ENCODE measurements around the gene GNAL.

GNAL gene

DNA sequence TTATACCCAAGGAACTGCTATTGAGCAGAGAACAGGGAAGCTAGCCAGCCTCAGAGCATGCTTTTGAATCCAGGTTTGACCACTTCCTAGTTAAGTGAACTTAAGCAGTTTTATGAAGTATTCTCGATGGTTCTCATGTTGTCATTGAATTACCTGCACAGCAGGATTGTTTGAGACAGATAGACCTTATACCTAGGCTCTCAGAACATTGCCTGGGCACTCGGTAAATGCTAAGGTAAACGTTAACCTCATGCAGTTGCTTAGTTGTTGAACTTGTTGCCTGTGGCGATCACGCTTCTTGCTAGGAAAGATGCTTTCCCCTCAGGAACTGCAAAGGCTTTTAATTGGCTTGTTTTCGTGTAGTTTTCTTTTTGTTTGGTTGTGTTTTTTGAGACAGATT lies 128.2 kb downstream of the GNAL start:
- DNase-seq, result no peak

DNA sequence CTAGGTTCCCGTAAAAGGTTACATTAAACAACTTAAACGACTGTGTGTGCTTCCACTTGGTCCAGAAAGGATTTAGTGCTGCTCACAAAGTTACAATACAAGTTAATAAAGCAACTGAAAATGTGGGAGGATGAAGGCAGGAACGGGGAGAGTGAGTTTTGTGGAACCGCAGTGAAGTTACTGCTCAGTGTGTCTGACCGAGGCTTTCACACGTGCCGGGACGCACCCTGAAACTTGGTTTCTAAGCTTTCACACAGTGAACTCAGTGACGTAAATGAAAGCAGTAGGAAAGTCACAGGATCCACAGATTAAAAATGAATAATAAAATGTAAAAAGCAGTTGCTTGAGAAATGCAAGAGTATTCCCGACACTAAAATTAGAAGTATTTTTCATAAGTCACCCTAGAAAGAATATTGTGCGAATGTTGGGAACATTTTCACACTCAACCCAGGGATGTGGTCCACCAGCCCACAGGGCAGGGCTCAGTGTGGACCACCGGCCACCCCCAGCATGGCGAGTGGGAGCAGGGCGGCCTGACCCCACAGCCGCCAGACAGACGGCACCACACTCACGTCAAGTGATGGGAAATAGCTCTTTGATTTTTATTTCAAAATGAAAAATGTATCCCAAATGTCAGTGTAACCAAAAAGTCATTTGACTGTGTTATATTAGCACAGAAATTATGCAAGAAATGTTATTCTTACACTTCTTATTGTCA lies 129.6 kb downstream of the GNAL start:
- DNase-seq, result no peak

DNA sequence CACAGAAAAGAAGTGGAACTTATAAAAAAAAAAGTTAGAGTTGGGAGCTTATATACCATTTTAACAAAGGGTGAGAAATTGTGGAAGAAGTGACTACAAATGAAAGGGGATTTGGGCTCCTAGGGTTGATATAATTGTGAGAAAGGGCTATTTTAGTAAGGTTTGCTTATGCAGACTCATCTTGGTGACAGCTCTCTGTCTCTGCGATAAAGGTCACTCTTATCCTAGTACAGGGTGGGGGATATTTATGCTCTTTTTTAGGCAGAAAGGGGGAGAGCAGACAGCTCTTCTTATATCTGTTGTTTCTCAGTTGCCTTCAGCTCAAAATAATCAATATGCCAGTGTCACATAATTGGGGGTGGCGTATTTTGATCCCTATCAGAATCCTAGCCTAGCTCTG lies 130.9 kb downstream of the GNAL start:
- no peak for DNase-seq

DNA sequence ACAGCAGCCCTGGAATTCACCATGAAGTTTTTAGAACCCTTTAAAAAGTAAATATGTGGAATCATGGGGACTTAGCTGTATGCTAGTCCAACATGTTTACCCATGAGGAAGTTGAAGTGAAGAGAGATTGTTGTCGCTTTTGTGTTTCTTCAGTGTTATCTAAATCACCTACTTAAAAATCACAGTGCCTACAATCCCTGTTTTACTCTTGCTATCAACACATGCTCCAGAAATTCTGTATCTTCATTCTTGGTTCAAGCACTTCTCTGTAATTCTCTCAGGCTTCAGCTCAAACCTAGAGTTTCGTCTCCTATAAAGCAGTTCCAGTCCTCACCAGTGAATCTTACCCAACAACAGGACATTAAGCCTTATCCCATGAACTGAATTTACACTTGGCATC lies 131.6 kb downstream of the GNAL start:
- no peak for DNase-seq

DNA sequence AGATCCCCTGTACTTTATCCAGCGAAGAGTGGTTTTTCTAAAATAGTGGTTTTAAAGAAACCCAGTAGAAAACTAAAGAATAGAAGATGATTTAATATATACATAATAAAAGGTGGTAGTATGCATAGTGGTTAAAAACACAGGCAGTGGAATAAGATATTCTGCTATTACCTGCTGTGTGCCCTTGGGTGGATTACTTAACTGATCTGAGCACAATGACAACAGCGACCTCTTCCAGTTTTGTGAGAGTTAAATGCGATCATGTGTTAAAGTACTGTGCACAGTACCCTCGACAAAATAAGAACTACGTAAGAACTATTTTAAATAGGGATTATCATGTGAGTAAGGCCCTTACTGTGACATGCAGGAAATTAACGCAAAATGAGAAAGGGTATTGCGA lies 132.1 kb downstream of the GNAL start:
- DNase-seq, result no peak

DNA sequence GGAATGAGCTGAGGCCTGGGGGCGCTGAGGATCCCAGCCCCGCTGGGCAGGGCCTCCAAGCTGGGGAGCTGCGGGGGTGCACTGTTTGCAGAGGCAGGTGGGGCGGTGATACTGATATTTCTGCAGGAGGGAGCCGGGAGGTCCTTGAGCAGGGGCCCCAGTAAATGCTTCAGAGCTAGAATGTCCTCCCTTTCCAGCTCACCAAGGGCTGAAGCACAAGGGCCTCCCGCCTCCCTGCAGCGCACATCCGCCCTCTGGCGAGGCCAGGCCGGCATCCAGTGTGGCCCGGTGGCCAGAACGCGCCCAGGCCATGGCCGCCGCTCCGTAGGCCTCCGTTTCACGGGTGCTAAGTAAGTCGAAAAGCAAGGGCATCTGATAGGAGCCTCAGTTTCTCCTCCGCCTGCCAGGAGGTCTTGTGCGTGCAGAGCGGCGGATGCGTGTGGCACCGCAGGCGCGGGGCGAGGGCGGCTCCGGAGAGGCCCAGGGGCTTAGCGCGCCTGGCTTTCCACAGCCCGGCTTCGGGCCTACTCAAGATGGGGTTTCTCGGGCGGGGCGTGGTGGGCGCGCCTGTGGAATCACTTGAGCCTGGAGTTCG lies 132.7 kb downstream of the GNAL start:
- no peak for DNase-seq

DNA sequence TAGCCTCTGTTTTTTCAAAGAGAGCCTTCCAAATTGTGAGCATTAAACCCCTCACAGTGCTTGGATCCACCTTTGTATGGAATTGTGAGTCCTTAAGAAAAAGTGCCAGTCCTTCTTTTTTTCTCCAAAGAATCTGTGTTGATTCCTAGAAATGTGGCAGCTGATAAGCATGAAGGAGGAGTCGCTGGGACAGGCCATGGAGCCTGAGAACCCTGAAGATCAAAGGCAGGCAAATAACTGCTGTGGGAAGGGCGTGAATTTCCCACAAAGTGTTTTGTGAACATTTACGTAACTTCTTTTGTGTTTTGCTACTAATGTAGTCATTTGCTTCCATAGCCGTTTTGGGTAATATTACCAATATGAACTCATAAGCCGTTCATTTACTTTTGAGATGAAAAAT lies 134.5 kb downstream of the GNAL start:
- DNase-seq, result no peak

DNA sequence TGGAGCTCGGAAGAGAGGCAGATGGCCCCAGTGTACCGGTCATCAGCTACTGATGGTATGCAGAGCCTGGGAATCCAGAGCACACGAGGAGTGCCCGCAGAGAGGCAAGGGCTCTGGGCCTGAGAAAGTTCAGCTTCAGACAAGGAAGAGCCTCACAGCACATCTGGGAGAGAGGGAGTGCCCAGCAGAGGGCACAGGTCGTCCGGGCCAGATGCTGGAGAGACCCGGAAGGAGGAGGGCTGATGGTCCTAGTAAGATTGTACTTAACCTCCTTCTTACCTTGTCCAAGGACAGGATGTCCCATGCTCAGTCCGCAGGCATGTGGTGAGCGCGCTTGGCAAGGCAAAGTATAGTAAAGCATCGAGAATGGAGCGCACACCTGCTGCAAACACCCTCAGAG lies 137.8 kb downstream of the GNAL start:
- no peak for DNase-seq

DNA sequence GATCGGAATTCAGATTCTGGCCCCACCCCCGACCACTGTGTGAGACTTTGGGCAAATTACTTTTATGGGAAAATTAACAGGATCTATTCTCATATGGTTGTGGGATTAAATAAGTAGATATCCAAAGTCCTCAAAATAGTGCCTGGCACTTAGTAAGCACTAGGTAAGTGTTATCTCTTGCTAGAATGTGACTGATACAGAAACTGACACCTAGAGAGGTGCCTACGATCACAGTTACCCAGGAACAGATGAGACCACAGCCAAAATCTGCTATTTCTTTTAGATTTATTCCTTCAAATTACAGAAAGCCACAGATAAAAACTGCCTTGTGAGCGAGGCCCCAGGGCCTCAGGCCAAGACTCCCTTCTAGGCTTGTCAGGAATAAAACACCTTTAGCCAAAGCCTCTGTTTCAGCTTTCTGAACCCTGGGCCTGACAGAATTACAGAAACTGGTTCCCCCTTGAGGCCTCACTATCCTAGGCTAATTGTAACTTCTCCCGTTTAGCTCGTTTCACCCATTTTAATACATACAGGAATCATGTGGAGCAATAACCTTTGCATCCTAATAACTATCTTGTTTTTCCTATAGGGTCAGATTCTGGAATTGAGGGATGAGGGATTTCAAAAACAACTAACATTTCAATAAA lies 139.8 kb downstream of the GNAL start:
- DNase-seq, result no peak

DNA sequence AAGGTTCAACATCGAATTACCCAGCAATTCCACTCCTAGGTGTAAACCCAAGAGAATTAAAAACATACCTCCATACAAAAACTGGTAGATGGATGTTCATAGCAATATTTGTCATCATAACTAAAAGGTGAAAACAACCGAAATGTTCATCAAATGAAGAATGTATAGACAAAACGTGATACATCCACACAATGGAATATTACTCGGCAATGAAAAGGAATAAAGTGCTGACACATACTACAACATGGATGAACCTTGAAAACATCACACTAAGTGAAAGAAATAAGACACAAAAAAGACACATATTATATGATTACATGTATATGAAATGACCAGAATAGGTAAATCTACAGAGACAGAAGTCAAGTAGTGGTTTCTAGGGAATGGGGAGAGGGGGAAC lies 141.5 kb downstream of the GNAL start:
- no peak for DNase-seq

DNA sequence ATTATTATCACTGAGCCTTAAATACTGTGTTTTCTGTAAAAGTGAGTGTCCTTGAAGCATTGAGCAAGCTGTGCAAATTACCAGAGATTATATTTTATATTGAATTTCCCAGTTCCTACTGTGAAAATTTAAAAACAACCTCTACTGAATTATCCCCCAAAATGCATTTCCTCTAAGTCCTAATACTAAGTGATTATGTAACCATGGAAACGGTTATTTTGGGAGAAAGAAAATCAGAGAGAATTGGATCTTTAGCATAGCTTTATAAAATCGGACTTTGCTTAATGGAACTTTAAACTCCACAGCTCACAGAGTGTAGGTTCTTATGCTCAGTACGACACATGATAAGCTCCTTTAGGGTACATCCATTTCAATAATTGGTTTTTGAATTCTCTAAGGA lies 142.9 kb downstream of the GNAL start:
- no peak for DNase-seq

DNA sequence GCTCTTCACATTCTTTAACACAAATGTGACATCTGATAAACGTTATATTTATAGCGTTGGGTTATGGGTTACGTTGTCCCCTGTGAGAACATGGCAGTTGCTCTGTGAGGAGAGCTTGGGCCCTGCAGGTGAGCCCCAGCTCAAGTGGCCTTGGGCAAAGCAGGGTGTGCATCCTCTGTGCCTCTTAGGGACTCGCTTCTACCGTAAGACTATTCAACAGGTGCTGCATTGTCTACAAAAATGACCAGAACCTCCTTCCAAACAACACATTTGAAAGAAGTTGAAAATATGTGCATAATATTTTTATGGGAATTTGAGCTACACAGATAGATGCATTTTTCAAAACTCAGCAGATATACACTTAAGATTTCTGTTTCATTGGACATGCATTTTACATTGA lies 145.7 kb downstream of the GNAL start:
- no peak for DNase-seq

DNA sequence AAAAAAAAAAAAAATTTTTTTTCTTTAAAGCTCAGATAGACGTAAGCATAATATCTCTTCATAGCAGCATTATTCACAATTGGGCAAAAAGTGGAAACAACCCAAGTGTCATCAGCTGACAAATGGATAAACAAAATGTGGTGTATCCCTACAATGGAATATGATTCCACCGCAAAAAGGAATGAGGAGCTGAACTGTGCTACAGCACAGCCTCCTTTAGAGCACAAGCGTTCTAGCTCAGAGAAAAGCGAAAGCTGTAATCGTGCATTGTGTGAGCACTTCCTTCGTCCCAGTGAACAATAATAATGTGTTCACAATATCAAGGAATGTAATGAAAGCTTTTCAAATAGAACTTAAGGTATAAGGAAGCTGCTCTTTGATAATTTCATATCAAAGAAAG lies 150.5 kb downstream of the GNAL start:
- DNase-seq, result no peak

DNA sequence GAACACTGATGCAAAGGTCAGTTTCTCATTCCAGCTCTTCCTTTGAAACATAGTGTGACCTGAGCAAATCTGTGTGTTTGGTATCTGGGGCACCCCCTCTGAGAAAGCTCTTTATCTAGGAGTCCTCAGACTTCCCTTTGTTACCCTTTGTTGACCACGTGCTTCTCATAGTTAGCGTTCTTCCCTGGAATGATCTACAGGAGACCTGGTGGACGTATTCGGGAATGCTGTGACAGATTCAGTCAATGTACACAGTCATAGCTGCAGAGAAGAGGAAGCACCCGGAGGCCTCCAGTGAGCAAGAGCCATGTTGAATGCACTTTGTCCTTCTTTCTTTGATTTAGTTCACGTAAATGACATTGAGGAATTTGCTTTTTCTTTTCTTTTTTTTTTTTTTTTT lies 151.4 kb downstream of the GNAL start:
- DNase-seq, result no peak

DNA sequence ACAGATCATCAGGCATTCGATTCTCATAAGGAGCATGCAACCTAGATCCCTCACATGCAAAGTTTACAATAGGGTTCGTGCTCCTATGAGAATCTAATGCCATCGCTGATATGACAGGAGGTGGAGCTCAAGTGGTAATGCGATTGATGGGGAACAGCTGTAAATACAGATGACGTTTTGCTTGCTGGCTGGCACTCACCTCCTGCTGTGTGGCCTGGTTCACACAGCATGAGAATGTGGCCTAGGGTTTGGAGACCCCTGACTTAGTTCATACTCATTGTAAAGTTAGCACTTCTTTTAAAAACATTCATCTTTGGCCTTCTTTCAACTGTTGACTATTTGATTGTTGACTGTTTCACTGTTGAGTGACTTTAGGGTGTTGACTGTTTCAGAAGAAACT lies 153.5 kb downstream of the GNAL start:
- peak; percentile 52 for DNase-seq

DNA sequence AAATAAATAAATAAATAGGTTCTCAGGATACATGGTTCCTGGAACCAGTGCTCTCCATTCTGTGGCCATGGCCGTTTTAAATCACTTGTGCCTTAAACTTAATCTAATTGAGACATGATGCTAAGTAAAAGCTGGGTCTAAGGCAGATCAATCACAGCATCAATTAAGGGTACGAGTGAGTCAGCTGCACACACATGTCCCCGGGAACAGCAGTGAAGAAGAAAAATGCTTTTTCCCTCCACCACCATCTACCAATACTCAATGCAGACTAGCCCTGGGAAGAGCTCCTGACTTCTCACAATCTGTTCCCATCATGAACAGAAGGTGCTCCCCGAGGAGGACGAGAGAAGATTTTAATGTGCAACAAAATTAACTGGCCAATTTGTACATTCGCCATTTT lies 155.4 kb downstream of the GNAL start:
- DNase-seq, result peak; percentile 43

DNA sequence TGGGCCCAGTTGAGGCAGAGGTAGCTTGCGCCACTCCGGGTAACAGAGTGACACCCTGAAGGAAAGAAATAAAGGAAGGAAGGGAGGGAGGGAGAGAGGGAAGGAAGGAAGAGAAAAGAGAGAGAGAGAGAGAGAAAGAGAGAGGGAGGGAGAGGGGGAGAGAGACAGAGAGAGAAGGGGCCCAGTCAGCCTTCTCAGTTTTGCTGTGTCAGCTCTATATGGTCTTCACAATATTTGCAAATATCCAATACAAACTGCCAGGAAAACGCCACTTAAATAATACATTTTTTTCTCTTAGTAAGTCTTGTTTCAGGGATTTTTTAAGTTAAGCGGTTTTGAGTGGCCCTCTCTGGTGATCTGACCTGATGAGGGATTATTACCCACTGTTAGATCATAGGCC lies 156.6 kb downstream of the GNAL start:
- no peak for DNase-seq

DNA sequence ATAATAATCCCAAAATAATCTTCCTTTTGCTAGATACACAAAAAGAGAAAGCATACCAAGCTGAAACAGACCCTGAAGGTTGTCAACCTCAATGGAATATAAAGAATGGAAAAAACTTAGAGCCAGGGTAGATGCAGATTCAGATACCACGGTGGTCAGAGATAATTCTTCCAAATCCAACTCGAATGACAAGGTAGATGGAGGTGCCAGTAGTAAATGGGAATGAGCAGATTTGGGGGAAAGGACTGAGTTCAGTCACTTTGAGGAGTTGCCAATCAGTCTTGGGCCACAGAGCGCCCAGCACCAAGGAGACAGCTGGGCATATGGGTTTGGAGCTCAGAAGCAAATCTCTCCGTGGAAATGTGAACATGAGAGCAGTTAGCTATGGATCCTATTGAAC lies 158.7 kb downstream of the GNAL start:
- DNase-seq, result no peak

DNA sequence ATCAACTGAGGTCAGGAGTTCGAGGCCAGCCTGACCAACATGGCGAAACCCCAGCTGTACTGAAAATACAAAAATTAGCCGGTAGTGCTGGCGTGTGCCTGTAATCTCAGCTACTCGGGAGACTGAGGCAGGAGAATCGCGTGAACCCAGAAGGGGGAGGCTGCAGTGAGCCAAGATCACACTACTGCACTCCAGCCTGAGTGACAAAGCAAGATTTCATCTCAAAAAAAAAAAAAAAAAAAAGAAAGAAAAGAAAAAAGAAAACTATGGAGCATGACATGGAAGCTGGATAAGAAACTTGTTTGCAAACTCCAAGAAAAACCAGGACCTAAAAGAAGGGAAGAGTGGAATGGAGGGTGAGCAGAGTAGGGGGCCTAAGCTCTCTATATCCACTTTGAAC lies 160.2 kb downstream of the GNAL start:
- no peak for DNase-seq

DNA sequence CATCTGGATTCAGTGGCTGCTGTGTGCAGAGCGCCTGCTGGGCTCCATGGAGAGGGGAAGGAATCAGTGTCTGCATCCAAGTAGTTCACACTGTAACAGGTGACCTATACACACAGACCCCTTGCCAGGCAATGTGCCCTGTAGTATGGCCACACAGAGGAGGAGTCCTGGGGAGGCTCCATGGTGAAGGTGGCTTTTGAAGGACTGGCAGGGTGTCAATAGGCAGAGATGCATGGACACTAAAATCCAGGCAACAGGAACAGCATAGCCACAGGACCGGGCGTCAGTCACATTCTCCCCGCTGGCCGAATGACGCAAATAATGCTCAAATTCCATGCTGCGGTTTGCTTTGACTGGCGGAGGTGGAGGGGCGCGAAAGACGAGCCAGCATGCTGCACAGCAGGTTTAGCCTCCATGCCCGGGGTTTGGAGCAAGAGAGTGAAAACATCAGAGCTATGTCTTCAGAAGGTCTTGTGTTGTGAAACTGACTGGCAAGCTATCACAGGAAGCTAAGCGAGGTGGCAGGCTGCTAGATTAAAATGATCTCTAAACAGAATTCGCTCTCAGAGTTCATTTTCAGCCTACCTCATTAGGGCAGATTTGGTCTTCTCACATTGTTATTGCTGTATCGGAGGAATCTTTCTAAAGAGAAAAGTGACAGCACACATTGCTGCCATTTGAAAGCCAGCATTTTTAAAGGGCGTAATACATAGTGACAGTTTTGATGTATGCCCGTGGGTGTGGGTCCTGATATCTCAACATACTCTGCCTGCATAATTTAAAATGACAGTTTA lies 161.0 kb downstream of the GNAL start:
- peak; percentile 80 for DNase-seq

DNA sequence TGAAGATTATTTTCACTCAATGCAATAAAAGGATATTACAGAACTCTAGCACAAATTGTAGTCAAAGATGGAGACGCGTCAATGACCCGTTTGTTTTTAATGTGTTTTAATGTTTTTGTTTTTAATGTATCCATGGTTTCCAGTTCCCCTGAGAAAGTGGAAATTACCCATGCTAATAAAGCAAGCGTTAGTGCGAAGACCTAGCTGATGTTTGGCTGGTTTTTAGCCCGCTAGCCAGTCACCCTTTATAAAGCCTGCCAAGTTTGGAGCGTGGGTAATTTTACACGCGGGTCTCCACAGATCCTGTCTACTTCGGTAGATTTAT lies 161.7 kb downstream of the GNAL start:
- DNase-seq, result no peak

DNA sequence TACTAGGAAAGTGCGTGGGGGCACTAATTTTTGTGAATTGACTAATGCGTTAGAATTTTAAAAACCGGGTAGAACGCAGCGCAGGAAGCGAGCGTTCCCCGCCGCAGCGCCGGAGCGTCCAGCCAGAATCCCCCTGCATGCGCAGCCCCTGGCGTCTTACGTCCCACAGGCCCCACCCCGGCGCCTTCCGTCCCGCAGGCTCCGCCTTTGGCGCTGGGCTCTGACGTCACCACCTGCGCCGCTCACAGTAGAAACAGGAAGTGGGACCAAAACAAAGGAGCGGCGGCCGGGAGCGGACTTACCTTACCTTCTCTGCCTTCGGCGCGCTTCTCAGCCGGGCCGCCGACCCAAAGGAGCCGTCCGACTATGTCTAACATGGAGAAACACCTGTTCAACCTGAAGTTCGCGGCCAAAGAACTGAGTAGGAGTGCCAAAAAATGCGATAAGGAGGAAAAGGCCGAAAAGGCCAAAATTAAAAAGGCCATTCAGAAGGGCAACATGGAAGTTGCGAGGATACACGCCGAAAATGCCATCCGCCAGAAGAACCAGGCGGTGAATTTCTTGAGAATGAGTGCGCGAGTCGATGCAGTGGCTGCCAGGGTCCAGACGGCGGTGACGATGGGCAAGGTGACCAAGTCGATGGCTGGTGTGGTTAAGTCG lies 162.2 kb downstream of the GNAL start, which contains the start of gene CHMP1B:
CHMP1B (plus strand) TSS at position 268 of the 660 bp plus-strand sequence; CDS start at position 367, 99 bp downstream.
- DNase-seq, result peak; percentile 98

DNA sequence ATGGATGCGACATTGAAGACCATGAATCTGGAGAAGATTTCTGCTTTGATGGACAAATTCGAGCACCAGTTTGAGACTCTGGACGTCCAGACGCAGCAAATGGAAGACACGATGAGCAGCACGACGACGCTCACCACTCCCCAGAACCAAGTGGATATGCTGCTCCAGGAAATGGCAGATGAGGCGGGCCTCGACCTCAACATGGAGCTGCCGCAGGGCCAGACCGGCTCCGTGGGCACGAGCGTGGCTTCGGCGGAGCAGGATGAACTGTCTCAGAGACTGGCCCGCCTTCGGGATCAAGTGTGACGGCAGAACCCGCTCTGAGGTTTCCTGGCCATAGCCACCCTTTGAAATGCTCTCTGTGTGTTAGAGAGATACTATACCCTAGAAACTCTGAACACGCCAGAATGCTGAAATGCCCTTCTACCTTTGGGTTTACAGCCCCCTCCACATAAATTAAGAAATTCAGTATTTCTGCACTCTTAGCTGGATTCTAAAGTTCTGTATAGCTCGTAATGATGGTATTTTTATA lies 162.8 kb downstream of the GNAL start:
- peak; percentile 41 for DNase-seq

All from NCI-H82 (cell line).